ENCODE results near the gene NF2.

Gene NF2

DNA sequence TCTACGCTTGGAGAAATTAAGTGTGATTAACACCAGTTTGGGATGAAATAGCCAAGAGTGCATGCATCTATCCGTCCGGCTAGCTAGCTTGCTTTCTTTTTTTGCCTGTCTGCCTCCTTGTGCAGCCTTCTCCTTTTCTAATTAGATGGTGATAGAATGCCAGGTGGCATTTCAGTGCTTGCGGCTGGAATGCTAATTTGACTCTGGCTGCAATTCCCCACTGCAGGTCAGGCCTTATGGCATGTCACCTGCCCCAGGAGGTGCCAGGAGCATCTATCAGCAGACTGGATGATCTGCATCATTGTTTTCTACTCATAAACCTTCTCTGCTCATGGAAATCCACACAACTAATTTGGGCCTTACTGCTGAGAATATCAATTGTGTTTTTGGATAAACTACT, 65.2 kb downstream of the NF2 start:
- H3K4me2 ChIP-seq (ENCODE audit: low read depth, low read length, poor library complexity, severe bottlenecking), result no peak overlapping the region
- H3K36me3 ChIP-seq (ENCODE audit: low read length), result no peaks in the 10 kb centered on the region
- H3F3A ChIP-seq (ENCODE audit: insufficient read depth), result no peaks in the 10 kb centered on the region
- no peaks in the 10 kb centered on the region for H3K9me3 ChIP-seq (ENCODE audit: insufficient read depth, low read length)
- H3K4me3 ChIP-seq (ENCODE audit: insufficient read depth, low read length, poor library complexity, severe bottlenecking), result no peak overlapping the region
- H4K20me1 ChIP-seq (ENCODE audit: low read depth, low read length), result no peaks in the 10 kb centered on the region
- no peaks in the 10 kb centered on the region for H3K9me2 ChIP-seq (replicated peaks; ENCODE audit: insufficient read depth, low read length)
- H3K27me3 ChIP-seq (ENCODE audit: low read length), result no peaks in the 10 kb centered on the region
- no peak overlapping the region for H2AFZ ChIP-seq (ENCODE audit: low read depth, low read length, severe bottlenecking)
- TF ChIP-seq, protein P1, sequence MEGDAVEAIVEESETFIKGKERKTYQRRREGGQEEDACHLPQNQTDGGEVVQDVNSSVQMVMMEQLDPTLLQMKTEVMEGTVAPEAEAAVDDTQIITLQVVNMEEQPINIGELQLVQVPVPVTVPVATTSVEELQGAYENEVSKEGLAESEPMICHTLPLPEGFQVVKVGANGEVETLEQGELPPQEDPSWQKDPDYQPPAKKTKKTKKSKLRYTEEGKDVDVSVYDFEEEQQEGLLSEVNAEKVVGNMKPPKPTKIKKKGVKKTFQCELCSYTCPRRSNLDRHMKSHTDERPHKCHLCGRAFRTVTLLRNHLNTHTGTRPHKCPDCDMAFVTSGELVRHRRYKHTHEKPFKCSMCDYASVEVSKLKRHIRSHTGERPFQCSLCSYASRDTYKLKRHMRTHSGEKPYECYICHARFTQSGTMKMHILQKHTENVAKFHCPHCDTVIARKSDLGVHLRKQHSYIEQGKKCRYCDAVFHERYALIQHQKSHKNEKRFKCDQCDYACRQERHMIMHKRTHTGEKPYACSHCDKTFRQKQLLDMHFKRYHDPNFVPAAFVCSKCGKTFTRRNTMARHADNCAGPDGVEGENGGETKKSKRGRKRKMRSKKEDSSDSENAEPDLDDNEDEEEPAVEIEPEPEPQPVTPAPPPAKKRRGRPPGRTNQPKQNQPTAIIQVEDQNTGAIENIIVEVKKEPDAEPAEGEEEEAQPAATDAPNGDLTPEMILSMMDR (IDR thresholded peaks at IDR 0.05; ENCODE audit: insufficient read depth, low read length, poor library complexity, severe bottlenecking), result no peak
- TF ChIP-seq EZH2phosphoT487 (conservative IDR thresholded peaks at IDR 0.05; ENCODE audit: low read length), result no peak
- no peaks in the 10 kb centered on the region for H3K79me2 ChIP-seq (ENCODE audit: insufficient read depth, low read length)
- H3K27ac ChIP-seq (ENCODE audit: low read depth, low read length), result no peak overlapping the region
- H3K9ac ChIP-seq (ENCODE audit: low read length), result no peak overlapping the region

DNA sequence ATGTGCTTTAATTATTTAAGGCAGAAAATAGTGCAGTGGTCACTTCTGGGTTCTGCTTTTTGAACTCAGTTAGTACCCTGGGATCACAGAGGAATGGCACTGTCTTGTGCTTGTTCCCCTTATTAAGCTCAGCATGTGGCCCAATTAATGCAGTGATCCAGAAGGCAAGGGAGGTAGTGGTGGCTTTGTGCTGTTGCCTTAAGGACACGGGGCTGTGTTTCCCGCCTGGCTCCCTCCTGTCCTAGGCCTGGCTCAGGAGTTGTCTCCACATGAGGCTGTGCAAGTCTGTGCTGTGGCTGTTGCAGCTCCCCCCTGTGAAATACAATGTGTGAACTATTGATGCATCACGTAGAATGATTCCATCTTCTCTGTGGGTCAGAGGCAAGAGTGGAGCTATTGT, 67.2 kb downstream of the NF2 start:
- H3K79me2 ChIP-seq (ENCODE audit: insufficient read depth, low read length), result no peaks in the 10 kb centered on the region
- TF ChIP-seq, protein P1 (IDR thresholded peaks at IDR 0.05; ENCODE audit: insufficient read depth, low read length, poor library complexity, severe bottlenecking), result no peak
- no peaks in the 10 kb centered on the region for H3K27me3 ChIP-seq (ENCODE audit: low read length)
- H3K4me3 ChIP-seq (ENCODE audit: insufficient read depth, low read length, poor library complexity, severe bottlenecking), result no peak overlapping the region
- H2AFZ ChIP-seq (ENCODE audit: low read depth, low read length, severe bottlenecking), result no peak overlapping the region
- H4K20me1 ChIP-seq (ENCODE audit: low read depth, low read length), result no peaks in the 10 kb centered on the region
- no peak overlapping the region for H3K27ac ChIP-seq (ENCODE audit: low read depth, low read length)
- no peaks in the 10 kb centered on the region for H3K36me3 ChIP-seq (ENCODE audit: low read length)
- H3F3A ChIP-seq (ENCODE audit: insufficient read depth), result no peaks in the 10 kb centered on the region
- H3K9me3 ChIP-seq (ENCODE audit: insufficient read depth, low read length), result no peaks in the 10 kb centered on the region
- no peak overlapping the region for H3K4me2 ChIP-seq (ENCODE audit: low read depth, low read length, poor library complexity, severe bottlenecking)
- H3K9ac ChIP-seq (ENCODE audit: low read length), result no peak overlapping the region
- H3K9me2 ChIP-seq (replicated peaks; ENCODE audit: insufficient read depth, low read length), result no peaks in the 10 kb centered on the region

GRCh38 chr22:29673361-29674066, 70.1 kb downstream of the NF2 start:
- no peak overlapping the region for H3K27ac ChIP-seq (ENCODE audit: low read depth, low read length)
- H2AFZ ChIP-seq (ENCODE audit: low read depth, low read length, severe bottlenecking), result no peak overlapping the region
- H4K20me1 ChIP-seq (ENCODE audit: low read depth, low read length), result no peaks in the 10 kb centered on the region
- no peaks in the 10 kb centered on the region for H3K9me3 ChIP-seq (ENCODE audit: insufficient read depth, low read length)
- H3K9me2 ChIP-seq (replicated peaks; ENCODE audit: insufficient read depth, low read length), result no peaks in the 10 kb centered on the region
- H3K4me2 ChIP-seq (ENCODE audit: low read depth, low read length, poor library complexity, severe bottlenecking), result no peak overlapping the region
- no peak overlapping the region for H3K9ac ChIP-seq (ENCODE audit: low read length)
- TF ChIP-seq, protein P1 (IDR thresholded peaks at IDR 0.05; ENCODE audit: insufficient read depth, low read length, poor library complexity, severe bottlenecking), result no peak
- no peak for TF ChIP-seq EZH2phosphoT487 (conservative IDR thresholded peaks at IDR 0.05; ENCODE audit: low read length)
- H3K4me3 ChIP-seq (ENCODE audit: insufficient read depth, low read length, poor library complexity, severe bottlenecking), result no peak overlapping the region
- H3K79me2 ChIP-seq (ENCODE audit: insufficient read depth, low read length), result no peaks in the 10 kb centered on the region
- no peaks in the 10 kb centered on the region; the same call in 1 of the 2 replicates for H3K36me3 ChIP-seq (ENCODE audit: low read length)
- H3F3A ChIP-seq (ENCODE audit: insufficient read depth), result no peaks in the 10 kb centered on the region
- H3K27me3 ChIP-seq (ENCODE audit: low read length), result no peaks in the 10 kb centered on the region
